Heart right ventricle (tissue), 16 donors: ENCODE measurements around the gene OBP2B. TPM values are rescaled to one million over a fixed set of nuclear protein-coding genes. Genes with fewer than 3 reads are reported as not detected.

Experiments used
- ATAC-seq, 8 donors: fragments of 200-7000 bp; cut with Tn5 transposase; one replicate each; pipeline ENCODE4 v1.9.1; 2020; ENCODE audit warnings: mild to moderate bottlenecking in 8 of 8, moderate library complexity in 8 of 8, moderate number of reproducible peaks in 1 of 8
- DNase-seq, 2 donors: peaks; one replicate each; pipeline ENCODE4 v3.0.0-alpha.2; 2020
- H3K27ac ChIP-seq, 10 donors: fragments of 200-600 bp; sonication (generic) in 2 of 10; one replicate each; pipeline versions ENCODE4 v1.5.0 to v1.8.0; 2020 to 2022; ENCODE audit warnings: mild to moderate bottlenecking in 3 of 10
- H3K27me3 ChIP-seq, 7 donors: fragments of 200-600 bp; one replicate each; pipeline ENCODE4 v1.8.0; 2021 to 2022; ENCODE audit warnings: mild to moderate bottlenecking in 2 of 7
- H3K36me3 ChIP-seq, 9 donors: fragments of 200-600 bp; sonication (generic) in 1 of 9; one replicate each; pipeline versions ENCODE4 v1.5.0 to v1.8.0; 2020 to 2022; ENCODE audit warnings: mild to moderate bottlenecking in 2 of 9
- H3K4me1 ChIP-seq, 9 donors: fragments of 200-600 bp; sonication (generic) in 1 of 9; one replicate each; pipeline versions ENCODE4 v1.5.0 to v1.8.0; 2020 to 2022; ENCODE audit warnings: mild to moderate bottlenecking in 4 of 9
- H3K4me3 ChIP-seq, 10 donors: fragments of 200-600 bp; sonication (generic) in 2 of 10; one replicate each; pipeline versions ENCODE4 v1.5.0 to v1.8.0; 2020 to 2022; ENCODE audit warnings: mild to moderate bottlenecking in 7 of 10, moderate library complexity in 2 of 10
- H3K9me3 ChIP-seq, 11 donors: fragments of 200-600 bp in 10 of 11; sonication (generic) in 2 of 11; one replicate each; pipeline versions ENCODE4 v1.5.0 to v1.8.0; 2013 to 2022; ENCODE audit warnings: mild to moderate bottlenecking in 2 of 11, control low read depth in 1 of 11, moderate library complexity in 1 of 11
- WGBS, 2 donors: extraction: QIAGEN DNeasy Blood & Tissue Kit; methylation state at CpG; one replicate each; pipeline ENCODE4 v1.1.7; 2013; ENCODE audit warnings: inconsistent platforms in 1 of 2; 5-methylcytosine and 5-hydroxymethylcytosine counted together
- intact Hi-C, 10 donors: fragments of 100-400 bp; cut with DNase I; formaldehyde crosslinking; loops; one replicate each; pipeline versions ENCODE4 v1.11.1 to v1.14.2; 2022
- polyA plus RNA-seq, 2 donors: library from polyadenylated mRNA; stranded (reverse); fragments of 200-250 nt; gene quantifications; one replicate each; pipeline ENCODE4 v1.2.3, GENCODE V29; 2013
- total RNA-seq, 10 donors: library from RNA; stranded (reverse); fragmentation: NEBNext Ultra II Directional in 3 of 10; extraction: Animal tissue kit (Norgen Biotek cat#: 25700) in 3 of 10; gene quantifications; one replicate each; pipeline versions ENCODE4 v1.2.1 to v1.2.4, GENCODE V29; 2021 to 2023
- TF ChIP-seq, protein P1 (sequence below), 9 donors: fragments of 200-600 bp; sonication (generic) in 2 of 9; IDR thresholded peaks; one replicate each; pipeline versions ENCODE4 v1.5.0 to v1.8.0; 2021 to 2022; ENCODE audit warnings: antibody characterized with exemption in 9 of 9, mild to moderate bottlenecking in 5 of 9, moderate library complexity in 1 of 9
- donor health status: Arrhythmogenic right ventricular cardiomyopathy.
- donor health status: ischemic (EF 13 %, LVEDD 7.1; RV severe dilation, severe dysfunction).
- donor health status: healthy with polysubstance abuse.
- donor health status: DM: no; HTN: yes; CAD: no.
- donor health status: DM: no; HTN: no; CAD: no.
- donor health status: ischemic (EF 25% LVEDD 6.9; RV normal size, moderate dysfunction).
- donor health status: ischemic (EF 25% LVEDD 5.7; RV mildly dilated, moderate dysfunction).
- donor health status: healthy.
- donor health status: DM: yes; HTN: yes; CAD: no.
- donor health status: Ischemic cardiomyopathy.
- donor health status: ischemic (EF 35%, LVEDD 5.7; RV mildly dilated, moderate dysfunction).
- donor health status: nonischemic (EF 11% LVEDD 7.7; RV severe dilation, severe dysfunction).
- donor health status: DM: yes; HTN: yes; CAD: no.
- donor health status: PGD.
- donor health status: ischemic (EF 29% LVEDD 5.4; RV normal size, mild dysfunction).
- donor health status: nonischemic (EF 23%, LVEDD 6.1; RV moderate dilation, normal function).

OBP2B gene
- total and polyA plus RNA-seq, 12 donors = 0.75 TPM; not detected in 11

DNA sequence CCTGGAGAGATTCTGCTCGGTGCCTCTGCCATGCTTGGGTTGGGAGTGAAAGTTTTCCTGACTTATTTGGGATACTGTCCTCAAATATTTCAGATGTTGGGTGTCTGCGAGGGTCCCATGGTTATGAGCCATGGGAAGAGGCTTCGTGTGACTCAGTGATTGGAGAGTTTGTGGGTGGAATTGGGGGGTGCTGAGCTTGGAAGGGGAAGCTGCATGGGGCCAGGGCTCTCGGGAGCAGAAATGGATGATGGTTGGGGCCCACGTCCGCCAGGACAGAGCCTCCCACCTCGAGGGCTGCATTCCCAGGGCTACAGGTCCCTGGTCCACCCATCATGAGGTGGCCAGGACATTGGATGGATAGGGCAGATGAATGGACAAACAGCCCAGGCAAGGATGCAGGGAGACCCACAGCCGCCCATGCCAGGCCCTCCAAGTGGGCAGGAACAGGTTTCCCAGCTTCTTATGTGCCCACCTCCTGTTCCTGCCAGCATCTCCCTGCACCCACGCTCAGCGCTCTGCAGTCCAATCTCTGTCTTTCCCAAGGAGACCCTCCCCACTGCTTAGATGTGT, 5.5 kb downstream of the OBP2B start:
- WGBS, 2 donors = 74 to 76% methylated on average over 10 of the region's 10 CpGs
- Histone ChIP-seq H3K4me3 (no peak overlapping the region), H3K27ac (no peak overlapping the region), H3K27me3 (peaks cover 0 to 48% (median 14%) of the 10 kb centered on the region in 7 donors), H3K9me3 (no peaks in the 10 kb centered on the region), H3K36me3 (no peaks in the 10 kb centered on the region), H3K4me1 (peaks cover 0 to 4% (median 0%) of the 10 kb centered on the region in 9 donors)
- TF ChIP-seq, protein P1, sequence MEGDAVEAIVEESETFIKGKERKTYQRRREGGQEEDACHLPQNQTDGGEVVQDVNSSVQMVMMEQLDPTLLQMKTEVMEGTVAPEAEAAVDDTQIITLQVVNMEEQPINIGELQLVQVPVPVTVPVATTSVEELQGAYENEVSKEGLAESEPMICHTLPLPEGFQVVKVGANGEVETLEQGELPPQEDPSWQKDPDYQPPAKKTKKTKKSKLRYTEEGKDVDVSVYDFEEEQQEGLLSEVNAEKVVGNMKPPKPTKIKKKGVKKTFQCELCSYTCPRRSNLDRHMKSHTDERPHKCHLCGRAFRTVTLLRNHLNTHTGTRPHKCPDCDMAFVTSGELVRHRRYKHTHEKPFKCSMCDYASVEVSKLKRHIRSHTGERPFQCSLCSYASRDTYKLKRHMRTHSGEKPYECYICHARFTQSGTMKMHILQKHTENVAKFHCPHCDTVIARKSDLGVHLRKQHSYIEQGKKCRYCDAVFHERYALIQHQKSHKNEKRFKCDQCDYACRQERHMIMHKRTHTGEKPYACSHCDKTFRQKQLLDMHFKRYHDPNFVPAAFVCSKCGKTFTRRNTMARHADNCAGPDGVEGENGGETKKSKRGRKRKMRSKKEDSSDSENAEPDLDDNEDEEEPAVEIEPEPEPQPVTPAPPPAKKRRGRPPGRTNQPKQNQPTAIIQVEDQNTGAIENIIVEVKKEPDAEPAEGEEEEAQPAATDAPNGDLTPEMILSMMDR (IDR thresholded peaks at IDR 0.05) = no peak
- intact Hi-C loops = no loop called here
- ATAC-seq = no peak
- no peak for DNase-seq

- peaks cover 0 to 4% (median 0%) of the 10 kb centered on the region in 9 donors for H3K4me1 ChIP-seq
- H3K27me3 ChIP-seq = peaks cover 0 to 48% (median 14%) of the 10 kb centered on the region in 7 donors
- ATAC-seq (no peak), DNase-seq (no peak)
- no peak overlapping the region for H3K27ac ChIP-seq
- intact Hi-C loops = no loop called here
- no peak overlapping the region for H3K4me3 ChIP-seq
- TF ChIP-seq, protein P1 (IDR thresholded peaks at IDR 0.05) = no peak
- no peaks in the 10 kb centered on the region for H3K36me3 ChIP-seq
- no peaks in the 10 kb centered on the region for H3K9me3 ChIP-seq
- 88 to 92% methylated on average over 14 of the region's 14 CpGs for WGBS, 2 donors
Measured at GRCh38 chr9:133202688-133203453, 6.2 kb downstream of the OBP2B start.

- Histone ChIP-seq H3K36me3 (no peaks in the 10 kb centered on the region), H3K4me1 (peaks cover 0 to 4% (median 0%) of the 10 kb centered on the region in 9 donors), H3K9me3 (no peaks in the 10 kb centered on the region), H3K4me3 (no peak overlapping the region), H3K27ac (no peak overlapping the region), H3K27me3 (peaks cover 0 to 46% (median 14%) of the 10 kb centered on the region in 7 donors)
- TF ChIP-seq, protein P1 (IDR thresholded peaks at IDR 0.05) = no peak
- 85 to 86% methylated on average over 11 of the region's 11 CpGs for WGBS, 2 donors
- DNase-seq = no peak
- ATAC-seq = no peak
- intact Hi-C loops = no loop called here
Measured at GRCh38 chr9:133202145-133202513, 6.9 kb downstream of the OBP2B start.

GRCh38 chr9:133201424-133202144, 7.5 kb downstream of the OBP2B start:
- no peak for ATAC-seq
- Histone ChIP-seq H3K36me3 (no peaks in the 10 kb centered on the region), H3K9me3 (no peaks in the 10 kb centered on the region), H3K27me3 (peaks cover 0 to 41% (median 14%) of the 10 kb centered on the region in 7 donors), H3K4me3 (no peak overlapping the region), H3K4me1 (peaks cover 0 to 4% (median 0%) of the 10 kb centered on the region in 9 donors), H3K27ac (no peak overlapping the region)
- intact Hi-C loops = no loop called here
- TF ChIP-seq, protein P1 (IDR thresholded peaks at IDR 0.05) = no peak
- DNase-seq = no peak
- 71 to 81% methylated on average over 13 of the region's 13 CpGs for WGBS, 2 donors
